MV-4-11 (cell line): ENCODE measurements around the gene MTCL3.

Experiments
- DNase-seq: peaks from one replicate; lab custom pipeline; 2025; lab: John Stamatoyannopoulos, UW

Gene MTCL3

DNA sequence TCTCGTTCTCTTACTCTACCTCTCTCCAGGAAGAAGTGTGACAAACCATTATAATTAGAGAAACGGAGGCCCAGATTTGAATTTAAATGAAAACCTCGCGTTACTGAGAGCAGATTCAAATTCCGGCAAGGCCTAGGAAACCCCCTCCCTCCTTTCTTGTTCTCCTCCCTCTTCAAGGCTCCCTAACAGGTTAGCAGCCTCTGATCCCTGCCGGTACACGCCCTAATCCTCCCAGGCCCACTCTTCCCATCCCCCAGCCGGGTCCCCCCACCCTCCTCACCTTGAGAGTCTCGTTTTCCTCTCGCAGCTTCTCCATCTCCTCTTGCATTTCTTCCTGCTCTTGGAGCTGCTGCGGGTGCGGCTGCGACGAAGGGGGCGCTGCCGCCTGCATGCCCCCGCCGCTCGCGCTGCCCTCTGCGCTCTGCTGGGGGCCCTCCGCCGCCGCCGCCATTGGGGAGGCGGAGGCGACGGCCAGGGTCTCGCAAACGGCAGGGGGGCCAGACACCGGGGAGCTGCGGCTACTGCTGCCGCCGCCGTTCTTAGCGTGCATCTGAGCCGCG lies 3.8 kb downstream of the MTCL3 start:
- DNase-seq: no peak

DNA sequence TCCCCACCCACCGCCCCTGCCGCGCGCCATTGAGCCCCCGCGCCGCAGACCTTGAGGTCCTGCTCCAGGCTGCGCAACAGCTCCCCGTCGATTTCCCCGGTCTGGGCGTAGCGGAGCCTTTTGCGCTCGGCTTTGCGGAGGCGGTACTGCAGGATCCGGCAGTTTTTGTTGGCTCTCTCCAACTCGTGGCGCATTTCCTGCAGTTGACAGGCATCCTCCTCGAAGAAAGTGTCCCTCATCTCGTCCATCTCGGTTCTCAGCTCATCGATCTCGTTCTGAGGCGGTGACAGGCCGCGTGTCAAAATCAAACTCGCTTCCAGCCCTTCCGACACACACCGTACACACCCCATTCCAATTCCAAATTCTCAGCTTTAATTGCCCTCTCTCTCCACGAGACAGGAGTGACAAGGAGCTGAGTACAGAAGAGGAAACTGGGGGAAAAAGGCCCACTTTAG lies 4.3 kb downstream of the MTCL3 start:
- DNase-seq: no peak

DNA sequence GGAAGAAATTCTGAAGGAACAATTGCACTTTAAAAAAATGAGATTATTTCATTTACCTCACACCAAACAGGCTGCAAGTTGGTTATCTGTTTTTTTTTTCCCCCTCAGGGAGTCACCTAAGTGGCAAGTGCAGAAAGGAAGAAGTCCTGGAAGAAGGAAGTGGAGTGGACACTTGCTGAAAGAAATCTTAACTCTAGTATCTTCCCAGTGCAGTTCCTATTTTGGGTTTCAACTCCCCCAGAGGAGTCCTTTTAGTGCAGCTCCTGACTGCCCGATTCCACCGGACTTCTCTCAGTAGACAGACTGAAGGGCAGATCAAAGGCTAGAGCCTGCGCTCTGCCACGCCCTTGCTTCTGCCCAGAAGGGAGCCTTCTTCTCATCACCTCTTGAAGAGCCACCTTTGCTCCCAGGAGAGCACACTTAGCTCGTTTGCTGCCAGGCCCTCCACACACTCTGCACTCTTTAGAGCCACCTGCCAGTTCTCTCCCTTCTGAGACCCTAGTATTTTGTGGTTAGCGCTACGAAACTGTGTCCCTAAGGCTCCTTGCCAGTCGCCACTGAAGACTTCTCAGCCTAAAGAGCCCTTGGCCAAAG lies 4.9 kb downstream of the MTCL3 start:
- peak; percentile 21 for DNase-seq

DNA sequence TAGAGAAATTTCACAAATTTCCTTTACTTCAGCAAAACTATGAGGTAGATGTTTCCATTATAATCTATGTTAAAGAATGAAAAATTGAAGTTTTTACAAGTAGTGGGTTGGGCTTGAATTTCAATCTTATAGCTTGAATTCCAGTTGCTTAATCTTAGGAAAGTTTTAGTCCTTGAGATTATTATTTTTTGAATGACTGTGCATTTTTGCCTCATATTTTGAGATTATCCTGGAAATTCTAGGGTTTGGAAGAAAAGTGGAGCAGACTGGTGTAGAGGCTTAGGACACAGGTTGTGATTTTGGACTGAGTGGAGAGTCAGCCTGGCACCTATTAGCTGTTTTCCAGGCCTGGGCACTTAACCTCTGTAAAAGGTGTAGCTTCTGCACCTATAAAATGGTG lies 5.7 kb downstream of the MTCL3 start:
- DNase-seq: no peak

DNA sequence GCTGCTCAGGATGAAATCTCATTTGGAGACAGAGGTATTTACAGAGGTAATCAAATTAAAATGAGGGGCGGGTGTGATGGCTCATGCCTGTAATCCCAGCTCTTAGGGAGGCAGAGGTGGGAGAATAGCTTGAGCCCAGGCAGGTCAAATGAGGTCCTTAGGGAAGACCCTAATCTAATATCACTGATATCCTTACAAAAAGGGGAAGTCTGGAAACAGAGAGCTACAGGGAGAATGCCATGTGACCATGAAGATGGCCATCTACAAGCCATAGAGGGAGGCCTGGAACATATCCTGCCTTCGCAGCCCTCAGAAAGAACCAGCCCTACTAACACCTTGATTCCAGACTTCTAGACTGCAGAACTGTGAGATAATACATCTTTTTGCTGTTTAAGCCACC lies 8.3 kb downstream of the MTCL3 start:
- no peak for DNase-seq

DNA sequence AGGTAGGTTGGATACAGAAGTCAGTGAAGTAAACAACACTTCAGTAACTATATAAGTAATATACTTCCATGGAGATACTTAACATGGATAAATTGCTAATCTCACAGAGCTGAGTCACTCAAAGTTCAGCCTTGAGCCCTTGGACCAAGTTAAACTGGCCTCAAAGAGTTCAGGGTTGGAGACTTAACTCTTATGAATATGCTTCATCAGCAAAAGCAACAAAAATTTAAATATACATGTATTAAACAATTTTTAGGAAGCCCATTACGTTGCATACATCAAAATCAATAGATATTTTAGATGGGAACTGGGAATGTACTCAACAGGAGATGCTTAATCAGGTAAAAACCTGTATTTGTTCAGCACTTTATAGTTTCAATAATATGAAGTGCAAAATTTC lies 12.2 kb downstream of the MTCL3 start:
- no peak for DNase-seq

DNA sequence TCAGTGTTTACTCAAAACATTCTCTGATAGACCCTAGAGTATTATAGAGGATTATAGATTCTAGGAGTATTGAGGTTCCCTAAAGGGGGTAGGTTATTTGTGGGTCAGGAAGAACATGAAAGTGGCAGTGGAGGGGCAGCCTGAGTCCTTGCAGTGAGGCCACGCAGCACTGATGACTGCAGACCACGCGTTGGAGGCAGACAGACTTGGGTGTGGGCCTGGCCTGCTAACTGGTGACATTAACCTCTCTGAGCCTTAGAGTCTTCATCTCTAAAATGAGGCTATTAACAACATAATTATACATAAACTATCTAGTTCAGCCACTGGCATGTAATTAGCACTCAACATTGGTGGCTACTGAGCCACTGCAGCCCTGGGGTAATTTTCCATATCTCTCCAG lies 16.1 kb downstream of the MTCL3 start:
- DNase-seq: no peak

DNA sequence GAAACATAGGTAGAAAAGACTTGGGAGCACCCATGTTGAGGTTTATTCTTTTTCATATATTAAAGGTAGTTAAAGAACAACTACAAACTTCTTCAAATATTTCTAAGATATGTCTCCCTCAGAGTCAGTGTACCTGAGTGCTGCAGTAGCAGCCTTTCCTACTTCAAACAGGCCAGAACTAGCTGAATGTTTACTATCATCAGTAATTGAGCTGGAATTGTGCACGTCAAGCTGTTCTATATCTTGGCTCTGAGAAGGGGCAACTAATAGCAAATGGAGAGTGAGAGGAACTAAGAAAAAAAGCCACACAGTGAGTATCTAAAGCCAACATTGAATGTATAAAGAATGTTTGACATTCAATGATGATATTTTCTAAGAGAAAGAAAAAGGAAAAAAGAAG lies 21.7 kb downstream of the MTCL3 start:
- DNase-seq: no peak

DNA sequence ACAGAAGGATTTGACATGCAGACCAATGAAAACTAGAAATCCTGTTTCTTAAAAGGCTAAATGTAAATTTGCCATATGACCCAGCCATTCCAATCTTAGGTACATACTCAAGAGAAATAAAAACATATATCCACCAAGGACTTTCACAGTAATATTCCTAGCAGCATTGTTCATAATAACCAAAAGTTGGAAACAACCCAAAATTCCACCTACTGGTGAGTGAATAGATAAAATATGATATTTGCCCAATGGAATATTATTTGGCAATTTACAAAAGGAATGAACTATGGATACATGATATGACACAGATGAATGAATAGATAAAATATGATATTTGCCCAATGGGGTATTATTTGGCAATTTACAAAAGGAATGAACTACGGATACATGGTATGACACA lies 22.7 kb downstream of the MTCL3 start:
- DNase-seq: no peak

DNA sequence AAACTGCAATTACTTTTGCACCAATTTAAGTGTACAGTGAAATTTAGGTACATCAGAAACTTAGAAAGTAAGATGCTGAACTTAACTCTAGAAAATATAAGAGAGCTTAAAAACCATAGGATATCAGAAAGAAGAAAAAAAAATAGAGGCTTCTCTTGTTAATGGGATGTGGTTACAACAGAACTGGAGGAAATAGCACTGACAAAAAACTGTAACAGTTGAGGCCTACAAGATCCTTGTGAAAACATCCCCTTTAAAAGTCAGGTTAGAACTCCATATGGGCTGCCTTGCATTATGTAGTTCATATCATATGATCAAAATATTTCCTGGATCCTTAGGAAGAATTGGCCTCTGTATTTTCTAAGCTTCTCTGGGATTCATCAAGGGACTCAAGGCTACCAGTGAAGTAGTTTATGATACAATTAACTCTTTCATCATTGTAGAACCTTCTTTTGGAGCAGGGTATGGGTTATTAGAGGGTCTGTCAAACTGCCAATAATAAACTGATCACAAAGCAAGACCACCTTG lies 24.8 kb downstream of the MTCL3 start:
- DNase-seq: no peak

DNA sequence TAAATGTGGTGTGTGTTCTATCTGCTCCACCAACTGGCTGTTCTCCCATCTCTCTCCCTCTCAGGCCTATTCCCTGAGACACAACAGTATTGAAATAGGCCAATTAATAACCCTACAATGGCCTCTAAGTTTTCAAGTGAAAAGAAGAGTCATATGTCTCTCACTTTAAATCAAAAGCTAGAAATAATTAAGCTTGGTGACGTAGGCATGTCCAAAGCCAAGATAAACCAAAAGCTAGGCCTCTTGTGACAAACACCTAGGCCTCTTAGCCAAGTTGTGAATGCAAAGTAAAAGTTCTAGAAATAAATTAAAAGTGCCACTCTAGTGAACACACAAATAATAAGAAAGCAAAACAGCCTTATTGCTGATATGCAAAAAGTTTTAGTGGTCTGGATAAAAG lies 29.9 kb downstream of the MTCL3 start:
- DNase-seq: no peak

DNA sequence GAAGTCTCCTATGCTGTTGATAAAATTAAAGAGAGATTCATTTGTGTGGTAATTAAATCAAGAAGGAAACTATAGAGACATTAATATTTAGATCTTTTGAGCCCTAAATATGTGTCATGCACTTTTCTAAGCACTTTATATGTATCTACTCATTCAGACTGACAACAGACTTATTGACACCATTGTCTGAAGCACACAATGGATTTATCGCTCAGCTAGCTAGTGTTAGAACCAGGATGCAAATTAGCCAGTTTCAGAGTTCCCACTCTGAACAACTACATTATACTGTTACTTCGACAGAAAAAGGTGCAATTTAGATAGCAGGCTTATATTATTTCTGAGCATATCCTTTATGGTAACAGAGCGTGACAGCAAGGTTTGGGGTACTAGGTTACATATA lies 32.2 kb downstream of the MTCL3 start:
- no peak for DNase-seq

DNA sequence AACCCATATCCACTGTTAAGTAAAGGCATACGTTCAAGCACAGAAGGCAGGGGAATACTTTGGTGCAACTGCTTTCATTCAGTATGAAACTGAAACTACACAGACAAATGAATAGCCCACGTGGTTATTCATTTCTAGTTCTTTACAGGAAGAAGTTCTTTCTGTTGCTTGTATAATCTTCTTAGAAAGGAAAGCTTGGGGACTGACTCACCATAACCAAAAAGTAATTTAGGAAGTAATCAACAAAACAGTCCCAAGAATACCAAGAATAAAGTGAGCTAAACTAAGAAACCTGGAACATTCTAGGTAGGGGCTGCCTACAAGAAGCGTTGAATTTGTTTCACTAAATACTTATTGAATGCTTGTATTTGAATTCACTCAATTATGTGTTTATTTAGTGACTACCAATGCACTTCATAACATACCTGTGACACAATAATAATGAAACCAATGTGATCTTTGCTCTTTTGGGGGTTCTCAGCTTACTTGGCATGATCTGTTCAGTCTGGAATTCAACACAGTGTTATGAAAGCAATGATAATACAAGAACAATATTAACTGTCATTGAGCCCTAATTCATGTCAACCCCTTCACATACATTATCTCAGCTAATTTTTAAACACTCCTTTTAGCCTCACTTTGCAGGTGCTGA lies 34.8 kb downstream of the MTCL3 start:
- peak; percentile 86 for DNase-seq

DNA sequence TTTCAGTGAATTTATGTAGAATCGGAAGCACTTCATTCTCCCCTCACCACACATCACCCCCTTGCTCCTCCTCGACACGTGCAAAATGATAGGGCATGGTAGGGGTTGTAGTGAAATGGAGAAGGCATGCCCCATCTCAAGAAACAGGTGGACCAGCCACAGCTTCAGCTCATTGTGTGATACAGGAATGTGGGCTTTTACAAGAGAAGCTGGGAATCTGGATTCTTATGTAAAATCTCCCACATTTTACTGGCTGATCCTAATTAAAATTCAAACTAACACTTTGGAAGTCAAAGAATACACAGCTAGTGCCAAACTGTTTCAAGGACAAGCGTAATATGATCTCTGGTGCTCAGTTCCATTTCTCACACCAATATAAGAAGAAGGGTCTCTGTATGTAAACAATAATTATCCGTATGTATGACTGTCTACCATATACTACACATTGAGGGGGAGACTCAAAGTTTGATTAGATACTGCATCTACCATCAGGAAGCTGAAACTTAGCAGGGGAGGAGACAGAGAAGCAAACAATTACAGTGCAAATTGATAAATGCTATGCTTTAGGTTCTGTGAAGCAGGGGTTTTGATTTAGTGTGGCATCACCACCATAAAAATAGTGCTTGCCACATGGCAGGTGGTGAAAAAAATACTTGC lies 35.6 kb downstream of the MTCL3 start:
- DNase-seq: no peak

DNA sequence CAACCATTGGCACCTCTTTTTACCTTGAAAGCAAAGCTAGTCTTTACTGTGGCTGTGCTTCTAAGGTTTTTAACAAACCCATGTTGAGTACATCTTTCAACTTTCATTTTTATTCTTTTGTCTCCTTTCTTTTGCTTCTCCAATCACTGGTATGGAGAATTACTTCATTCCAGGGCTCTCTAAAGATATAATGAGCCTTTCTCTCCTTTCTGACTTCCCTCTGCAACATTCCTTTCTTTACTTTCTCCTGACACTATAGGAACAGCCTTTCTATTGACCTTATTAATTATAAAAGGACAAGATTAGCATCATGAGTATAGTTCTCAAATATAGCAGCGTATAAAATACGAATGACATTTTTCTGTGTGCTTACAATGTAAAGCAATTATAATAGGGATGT lies 36.8 kb downstream of the MTCL3 start:
- DNase-seq: no peak

DNA sequence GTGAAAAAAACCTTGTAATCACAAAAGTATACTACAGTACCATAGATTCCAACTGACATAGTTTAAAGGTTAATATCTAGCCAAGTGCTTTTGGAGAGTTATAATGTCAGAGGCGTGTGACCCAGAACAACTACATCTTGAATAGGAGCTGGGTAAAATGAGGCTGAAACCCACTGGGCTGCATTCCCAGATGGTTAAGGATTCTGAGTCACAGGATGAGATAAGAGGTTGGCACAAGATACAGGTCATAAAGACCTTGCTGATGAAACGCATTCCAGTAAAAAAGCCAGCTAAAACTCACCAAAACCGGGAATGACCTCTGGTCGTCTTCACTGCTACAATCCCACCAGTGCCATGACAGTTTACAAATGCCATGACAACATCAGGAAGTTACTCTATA lies 37.5 kb downstream of the MTCL3 start:
- no peak for DNase-seq

DNA sequence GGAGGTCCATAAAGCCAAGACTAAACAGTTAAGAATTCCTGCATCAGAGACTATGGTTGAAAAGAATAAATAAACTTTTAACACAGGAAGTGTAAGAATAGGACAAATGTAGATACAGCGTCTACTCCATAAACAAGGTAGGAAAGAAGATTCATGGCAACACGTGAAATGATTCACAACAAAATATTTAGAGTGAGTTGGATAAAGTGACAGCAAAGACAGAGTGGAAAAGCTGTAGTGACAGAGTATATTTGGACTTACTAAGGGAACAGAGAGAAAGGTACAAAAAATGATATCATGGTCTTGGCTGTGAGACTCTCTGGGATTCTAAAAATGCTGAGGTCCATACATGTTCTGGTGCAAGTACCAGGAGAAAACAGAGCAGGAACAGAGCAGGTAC lies 38.0 kb downstream of the MTCL3 start:
- no peak for DNase-seq

DNA sequence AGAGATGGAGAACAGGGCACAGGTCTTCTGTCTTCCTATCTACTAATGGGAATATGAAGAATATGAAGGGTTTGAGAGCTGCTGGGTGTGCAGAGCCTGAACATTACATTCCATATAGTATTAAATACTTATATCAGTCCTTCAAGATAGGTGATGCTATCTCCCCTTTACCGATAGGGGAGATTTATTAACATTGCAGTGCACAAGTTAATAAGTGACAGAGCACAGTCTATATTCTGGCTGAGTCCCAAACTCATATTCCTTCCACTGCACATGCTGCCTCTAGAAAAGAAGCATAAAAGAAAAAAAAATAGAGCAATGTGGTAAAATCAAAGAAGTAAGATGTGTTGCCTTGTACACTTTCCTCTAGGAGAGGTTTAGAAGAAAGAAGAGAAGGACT lies 41.5 kb downstream of the MTCL3 start:
- DNase-seq: no peak

DNA sequence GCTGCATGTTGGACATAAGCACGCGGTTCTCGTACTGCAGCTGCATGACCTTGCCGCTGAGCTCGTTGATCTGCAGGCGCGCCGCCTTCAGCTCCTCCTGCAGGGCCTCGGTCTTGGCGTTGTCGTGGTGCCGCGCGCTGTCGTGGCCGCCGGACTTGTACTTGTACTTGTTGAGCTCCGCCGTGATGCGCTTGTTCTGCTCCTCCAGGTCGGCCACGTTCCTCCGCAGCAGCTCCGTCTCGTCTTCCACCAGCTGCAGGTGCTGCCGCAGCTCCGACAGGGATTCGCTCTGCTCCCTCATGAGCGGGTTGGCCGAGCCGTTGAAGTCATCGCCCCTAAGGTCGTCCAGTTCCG lies 43.3 kb downstream of the MTCL3 start:
- DNase-seq: no peak

DNA sequence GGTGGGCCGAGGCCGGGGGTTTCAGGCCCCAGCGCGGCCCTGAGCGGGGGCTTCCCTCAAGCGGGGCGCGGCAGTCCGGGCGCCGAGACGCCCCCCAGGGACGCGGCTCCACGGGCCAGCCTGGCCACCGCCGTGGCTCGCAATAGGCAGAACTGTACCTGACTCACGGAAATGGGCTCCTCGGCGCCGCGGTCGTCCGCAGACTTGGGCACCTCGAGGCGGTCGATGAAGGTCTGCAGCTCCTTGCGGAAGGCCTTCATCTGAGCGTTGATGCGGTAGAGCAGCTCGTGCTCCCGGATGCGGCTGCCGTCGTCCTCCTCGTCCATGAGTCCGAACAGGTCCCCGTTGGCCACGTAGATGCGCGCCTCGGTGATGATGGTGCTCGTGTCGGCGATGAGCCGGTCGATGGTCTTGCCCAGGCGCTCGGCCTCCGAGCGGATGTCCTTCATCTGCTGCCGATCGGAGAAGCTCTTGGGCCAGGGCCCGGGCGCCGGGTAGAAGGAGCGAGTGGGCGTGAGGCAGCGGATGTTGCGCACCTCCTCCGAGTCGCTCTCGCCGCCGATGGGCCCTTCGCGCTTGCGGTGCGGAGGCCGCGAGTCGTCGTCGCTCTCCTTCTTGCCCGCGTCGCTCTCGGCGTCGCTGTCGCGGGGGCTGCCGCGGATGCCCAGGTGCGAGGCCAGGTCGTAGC lies 43.9 kb downstream of the MTCL3 start:
- no peak for DNase-seq

DNA sequence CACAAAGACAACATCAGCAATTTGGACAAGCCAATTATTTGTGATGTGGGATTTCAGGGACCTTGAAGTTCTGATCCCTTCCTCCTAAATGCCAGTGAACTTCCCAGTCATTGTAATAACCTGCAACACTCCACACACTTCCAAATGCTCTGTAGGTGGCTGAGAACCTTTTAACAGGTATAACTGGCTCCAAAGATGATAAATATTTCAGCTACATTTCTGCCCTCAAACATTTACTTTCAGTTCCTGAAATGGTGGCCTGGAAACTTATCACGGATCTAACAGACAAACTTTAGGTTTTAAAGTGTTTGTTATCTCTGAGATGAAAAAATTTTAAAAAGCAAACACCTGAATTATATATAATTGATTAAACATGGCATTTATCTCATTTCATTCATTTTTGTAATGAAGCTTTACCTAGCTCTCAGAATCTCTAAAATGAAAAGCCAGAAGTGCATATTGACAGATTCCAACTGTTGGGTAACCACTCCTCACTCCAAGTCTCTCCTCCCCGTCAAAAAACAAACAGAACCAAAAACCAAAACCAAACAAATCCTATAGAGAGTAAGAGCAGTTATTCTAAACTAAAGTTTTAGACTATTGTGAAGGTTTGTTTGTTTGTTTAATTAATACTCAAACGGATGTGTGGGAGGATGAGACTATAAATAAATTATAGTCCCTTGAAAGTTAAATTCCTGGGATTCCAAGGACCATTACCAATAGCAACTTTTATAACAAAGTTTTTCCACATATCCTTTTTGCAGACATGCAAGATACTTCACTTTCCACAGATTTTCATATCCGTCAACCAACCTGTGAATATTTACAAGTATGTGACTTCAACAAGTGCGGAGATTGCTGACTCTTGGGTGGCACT lies 47.5 kb downstream of the MTCL3 start:
- DNase-seq: peak; percentile 29

DNA sequence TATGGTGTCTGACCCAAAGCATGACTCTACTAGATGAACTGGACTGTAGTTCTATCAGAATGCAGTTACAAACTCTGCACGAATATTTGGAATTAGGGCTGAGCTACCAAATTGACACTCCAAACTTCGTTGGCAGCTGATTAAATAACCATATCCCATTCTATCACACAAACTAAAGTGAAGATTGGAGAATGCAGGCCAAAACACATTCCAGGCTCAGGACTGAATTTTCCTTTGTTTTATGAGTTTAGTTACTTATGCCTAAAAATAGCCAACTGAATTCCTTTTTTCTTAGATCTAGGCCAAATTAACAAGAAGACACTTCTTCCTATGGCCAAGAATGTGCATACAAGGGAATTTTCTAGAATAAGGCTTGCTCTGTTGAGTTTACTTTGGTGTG lies 50.2 kb downstream of the MTCL3 start:
- no peak for DNase-seq
